Measurements from ENCODE around the gene ABHD16A.

The ABHD16A gene

DNA sequence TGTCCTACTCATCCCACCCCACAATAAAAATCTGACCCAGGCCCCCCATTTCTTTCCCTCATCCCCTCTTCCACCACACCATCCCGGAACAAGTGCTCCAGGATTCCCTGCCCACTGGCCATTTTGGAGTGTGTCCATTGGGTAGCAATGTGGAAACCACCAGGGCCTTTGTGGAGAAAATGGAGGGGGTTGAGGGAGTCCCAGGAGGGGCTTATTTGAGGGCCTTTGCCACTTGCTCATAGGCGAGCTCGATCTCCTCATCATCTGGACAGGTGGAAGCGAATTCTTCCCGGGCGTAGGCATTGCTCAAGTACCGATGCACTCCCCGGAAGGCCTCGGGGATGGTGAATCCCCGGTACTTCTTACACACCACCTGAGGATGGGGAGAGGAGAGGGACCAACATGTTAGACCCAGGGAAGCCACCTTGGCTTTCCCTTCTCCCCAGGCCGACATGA lies 27.5 kb upstream of the ABHD16A start:
- DNase-seq: no peak

DNA sequence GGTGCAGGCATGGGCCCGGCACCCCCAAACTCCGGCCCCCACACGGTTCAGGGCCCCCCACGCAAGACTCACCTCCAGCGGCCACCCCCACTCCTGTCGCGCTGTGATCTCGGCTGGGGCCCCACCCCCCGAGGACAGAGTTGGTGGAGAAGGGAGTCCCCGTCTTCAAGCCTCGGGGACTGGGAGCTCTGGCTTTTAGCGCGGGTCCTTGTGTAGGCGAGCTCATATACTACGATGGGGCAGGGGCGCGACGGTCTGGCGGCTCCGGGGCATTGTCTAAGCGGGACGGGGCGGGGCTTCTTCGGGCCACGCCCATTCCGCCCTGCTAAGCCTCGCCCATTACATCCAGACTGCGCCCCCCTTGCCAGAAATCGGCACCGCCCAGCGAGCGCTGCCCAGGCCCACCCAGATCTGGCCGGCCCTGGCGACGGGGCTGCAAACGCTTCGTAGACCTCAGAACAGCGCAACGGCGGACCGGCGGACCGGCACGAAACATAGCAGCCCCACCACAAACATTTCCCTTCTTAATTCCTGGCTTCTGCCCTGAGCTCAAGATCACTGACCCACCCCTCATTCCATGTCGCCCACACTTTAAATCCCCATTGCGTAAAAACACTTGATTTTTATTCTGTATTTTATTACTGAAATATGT lies 27.0 kb upstream of the ABHD16A start:
- peak; percentile 52 to 57 for DNase-seq

DNA sequence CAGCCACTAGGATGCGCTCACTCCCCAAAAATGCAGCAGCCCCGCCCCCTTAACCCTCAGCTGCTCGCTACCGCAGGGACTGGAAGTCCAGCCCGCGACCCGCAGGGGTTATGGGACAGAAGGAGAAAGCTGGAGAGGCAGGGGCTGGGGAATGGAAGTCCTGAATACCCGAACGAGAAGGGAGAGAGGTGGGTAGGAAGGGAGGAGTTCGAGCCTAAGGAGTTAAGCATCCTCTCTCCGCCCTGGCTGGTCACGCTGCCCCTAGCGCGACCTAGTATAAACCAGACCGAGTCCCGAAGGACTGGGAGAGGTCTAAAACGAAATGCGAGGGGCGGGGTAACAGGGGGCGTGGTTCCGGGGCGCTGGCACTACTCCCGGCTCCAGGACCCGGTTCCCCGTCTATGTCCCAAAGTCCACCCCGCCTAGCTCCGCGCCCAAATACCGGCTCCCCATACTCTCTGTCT lies 26.4 kb upstream of the ABHD16A start:
- DNase-seq: peak; percentile 83

DNA sequence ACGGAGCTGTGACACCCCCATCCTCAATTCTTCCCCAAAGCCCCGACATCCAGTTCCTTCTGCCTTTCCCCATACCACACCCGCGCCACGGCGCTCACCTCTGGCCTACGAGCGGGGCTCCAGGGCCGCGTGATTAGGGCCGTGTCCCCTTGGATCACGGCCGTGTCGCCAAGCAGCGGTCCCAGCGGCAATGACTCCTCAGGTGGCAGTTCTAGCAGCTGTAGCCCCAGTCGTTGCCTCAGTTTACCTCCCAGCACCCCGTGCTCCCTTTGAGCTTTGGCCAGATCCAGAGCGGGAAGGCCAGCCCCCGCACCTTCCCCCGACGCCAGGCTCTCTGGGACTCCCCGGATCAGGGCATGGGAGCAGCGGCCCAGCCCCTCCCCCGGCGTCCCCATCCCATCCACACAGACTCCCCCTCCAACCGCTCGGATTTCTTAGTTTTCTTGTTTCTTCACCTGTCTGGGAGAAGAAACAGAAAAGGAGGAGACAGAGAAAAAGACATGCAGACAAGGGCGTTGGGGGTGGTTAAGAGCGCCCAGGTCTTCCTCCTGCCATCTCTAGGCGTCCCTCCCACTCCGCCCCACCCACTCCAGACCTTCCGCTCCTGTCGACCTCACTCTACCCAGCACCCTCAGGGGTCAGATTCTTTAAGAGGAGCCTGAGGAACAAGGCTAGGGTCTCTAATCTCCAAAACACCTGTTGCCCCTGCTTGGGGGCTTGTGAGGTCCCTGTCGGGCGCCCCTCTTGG lies 25.8 kb upstream of the ABHD16A start, which contains the start of gene DDAH2:
TSS of gene DDAH2 (minus strand) at position 533 of the 748 bp plus-strand sequence. CDS start at position 395, 138 bp downstream.
- DNase-seq: no peak

DNA sequence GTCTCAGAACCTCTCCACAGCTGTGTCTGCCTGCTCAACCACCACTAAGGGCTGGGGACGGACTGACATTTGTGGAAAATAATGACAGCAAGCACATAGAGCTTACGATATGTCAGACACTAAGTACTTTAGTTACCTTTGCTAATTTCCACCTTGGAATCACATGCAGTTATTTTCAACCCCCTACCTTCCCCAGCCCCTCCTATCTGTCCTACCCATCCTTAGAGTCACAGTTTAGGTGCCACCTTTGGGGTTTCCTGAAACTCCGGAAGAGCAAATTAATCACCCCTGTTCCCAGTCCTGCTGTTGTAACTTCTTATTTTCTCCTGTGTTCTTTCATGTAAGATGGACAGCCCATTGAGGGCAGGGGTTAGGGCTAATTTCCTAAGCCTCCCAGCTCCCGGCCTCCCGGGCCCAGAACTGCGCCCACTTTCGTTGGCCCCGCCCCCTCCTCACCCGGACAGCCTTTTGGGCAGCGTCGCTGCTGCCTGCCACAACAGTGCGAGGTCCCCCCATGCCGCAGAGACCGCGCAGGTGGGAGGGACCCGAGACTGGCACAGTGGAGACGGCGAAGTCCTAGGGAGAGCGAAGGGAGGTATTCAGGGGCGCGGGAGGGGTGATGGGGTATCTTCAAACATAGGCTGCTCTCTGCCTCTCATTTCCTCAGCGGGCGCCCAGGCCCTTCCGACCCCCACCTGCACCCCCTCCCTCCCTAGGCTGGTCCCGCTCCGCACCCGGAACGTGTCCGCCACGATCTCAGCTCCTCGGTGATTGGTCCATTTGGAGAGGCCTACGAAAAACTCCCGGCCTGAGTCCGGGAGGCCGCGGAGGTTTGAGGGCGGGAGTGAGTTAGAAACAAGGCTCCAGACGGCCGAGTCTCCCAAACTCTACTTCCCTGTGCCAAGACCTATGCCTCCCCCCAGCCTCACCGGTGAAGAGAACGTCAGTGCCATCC lies 24.9 kb upstream of the ABHD16A start:
- DNase-seq: no peak

DNA sequence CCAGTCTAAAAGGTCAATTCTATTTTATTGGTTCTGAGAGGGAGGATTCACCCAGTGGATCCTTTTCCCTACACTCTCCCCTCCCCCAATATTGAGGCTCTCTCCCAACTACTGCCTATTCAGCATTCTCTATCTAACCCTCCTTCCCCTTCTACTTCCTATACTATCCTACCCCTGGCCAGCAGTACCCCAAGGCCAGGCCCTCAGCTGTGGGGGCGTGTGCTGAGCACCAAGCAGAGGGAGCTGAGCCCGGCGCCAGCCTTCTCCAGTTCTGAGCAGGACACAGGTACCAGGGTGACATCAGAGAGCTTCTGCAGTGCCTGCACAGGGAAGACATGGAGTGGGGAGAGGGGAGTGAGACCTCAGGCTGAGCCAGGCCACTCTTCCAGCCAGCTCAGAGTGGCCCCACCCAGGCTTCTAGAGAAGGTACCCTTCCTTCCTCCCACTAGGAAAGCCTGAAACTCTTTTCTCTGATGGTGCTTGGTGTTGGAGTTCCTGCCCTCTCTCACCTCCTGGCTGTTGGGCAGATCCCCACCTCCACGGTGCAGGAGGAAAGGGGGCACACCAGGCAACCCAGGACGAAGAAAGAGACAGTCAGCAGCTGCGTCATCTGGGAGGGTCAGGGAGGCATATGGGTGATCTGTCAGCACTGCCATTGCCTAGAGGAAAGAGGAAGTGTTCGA lies 24.1 kb upstream of the ABHD16A start:
- DNase-seq: peak in 1 of 2 donors; percentile 11

DNA sequence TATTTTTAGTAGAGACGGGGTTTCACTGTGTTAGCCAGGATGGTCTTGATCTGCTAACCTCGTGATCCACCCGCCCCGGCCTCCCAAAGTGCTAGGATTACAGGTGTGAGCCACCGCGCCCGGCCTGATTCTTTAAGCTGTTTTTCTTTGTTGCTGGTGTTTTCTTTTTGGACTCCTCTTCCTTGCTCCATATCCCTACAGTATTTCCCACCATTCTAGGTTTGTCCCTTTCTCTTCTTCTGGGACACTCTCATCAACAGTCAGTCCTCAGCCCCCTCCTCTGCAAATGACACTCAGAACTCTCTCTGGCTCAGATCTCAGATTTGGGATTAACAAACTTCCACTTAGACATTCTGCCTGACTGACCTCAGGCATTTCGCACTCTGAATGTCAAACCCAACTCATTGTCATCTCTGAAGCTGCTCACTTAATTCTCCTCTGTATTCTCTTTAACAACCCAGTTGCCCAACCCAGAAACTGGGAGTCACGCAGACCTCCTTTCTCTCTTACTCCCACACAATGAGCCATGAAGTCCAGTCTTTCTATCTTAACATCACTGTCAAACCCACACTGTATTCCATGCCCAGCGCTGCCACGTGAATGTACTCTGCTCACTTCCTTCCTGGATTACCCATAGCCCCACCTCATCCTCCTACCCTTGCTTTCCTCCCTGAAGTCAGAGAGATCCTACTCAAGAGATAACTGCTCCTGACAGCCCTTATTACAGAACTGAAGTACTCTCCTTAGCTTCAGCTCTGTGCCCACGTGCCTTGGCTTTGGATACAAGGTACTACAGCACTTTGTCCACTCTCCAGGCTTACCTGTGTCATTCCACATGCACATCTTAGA lies 22.6 kb upstream of the ABHD16A start:
- DNase-seq: no peak

DNA sequence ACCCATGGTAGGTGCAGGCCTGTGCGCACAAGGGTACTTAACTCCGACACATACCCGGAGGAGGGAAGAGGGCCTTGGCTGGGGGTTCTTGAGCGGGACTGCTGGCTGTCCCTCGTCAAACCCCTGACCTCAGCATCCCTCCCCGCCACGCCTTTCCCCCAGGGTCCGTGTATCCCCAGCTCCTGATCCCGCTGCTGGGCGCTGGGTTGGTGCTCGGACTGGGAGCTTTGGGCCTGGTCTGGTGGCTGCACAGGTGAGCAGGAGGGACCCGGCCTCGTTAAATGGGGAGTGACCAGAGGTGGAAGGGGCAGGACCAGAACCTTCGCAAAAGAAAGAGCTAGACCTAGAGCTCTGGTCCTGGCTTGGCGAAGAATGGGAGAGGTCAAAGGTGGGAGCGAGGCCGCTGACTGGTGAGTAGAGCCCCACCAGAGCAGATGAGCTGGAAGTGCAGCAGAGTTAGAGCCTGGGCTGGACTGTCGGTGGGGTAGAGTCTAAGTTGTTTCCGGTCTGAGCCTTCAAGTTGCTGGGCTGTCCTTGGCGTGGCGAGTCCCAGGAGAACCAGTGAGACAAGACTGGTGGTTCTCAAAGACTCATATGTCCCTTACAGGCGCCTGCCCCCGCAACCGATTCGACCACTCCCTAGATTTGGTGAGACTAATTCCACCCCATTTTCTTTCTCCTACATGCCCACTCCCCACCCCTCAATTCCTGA lies 21.0 kb upstream of the ABHD16A start:
- DNase-seq: no peak

DNA sequence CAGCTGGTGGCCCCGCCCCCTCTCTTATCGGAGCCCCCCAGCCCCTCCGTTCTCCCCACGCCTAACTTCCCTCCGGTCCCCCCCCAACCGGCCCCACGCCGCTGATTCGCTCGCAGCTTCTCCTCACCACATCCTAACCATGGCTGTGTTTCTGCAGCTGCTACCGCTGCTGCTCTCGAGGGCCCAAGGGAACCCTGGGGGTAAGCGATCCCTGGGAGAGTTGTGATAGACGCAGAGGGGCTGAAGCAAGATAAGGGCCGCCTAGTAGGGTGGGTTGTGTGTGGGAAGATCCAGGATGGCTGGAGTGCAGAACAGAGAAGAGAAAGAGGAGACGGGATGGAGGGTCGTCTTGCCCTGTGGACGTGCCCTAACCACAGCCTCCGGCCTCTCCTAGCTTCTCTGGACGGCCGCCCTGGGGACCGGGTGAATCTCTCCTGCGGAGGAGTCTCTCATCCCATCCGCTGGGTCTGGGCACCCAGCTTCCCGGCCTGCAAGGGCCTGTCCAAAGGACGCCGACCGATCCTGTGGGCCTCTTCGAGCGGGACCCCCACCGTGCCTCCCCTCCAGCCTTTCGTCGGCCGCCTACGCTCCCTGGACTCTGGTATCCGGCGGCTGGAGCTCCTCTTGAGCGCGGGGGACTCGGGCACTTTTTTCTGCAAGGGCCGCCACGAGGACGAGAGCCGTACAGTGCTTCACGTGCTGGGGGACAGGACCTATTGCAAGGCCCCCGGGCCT lies 20.3 kb upstream of the ABHD16A start, which contains the start of gene MPIG6B:
TSS of gene MPIG6B (plus strand) at position 129 of the 735 bp plus-strand sequence. CDS start at position 140, 11 bp downstream.
- no peak for DNase-seq

DNA sequence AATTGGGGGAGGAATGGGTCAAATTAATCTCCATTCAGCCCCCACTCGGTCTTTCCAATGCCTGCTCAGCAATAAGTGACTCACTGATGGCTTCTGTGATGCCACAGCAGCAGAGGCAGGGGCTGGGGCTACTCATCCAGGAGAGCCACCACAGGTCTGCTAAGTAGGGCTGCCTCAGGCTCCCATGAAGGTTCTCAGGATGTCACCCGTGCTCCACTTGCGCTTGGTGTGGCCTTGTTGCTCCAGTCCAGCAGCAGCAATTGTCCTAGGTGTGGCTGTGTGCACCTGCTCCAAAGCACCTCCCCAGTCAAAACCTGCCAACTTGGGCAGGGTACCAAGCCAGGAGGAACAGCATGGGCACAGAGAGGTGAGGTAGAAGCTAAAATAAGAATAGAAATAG lies 19.0 kb upstream of the ABHD16A start:
- DNase-seq: no peak

DNA sequence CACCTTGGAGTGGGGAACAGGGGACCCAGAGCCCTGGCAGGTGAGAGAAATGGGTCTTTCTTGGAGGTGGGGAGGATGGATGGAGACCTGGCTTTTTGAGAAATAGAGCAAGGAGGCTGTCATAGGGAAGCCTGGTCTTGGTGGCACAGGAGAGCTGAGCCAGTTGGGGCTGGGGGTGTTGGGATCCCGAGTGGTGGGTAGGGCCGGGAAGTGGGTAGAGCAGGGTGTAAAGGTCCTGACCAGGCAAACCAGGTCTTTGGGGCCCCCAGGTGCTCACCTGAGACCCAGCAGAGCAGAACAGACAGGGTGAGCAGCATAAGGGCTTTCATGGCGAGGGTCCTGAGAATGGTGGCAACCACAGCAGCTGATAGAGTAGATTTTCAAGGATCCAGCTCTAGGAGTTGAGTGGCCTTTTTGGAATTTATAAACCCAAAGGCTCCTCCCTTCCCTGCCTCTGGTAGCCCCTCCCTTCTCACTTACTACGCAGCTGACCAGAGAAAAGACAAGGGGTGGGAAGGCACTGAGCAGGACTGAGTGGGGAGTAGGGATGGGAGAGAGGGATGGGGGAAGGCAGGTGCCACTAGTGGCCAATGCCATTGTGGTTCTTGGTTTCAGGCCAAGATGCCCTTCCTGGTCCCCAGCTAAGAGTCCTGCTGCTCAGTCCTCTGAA lies 18.4 kb upstream of the ABHD16A start, which contains the start of gene LY6G6C:
TSS of gene LY6G6C (minus strand) at position 396 of the 670 bp plus-strand sequence. CDS start at position 329, 67 bp downstream.
- DNase-seq: no peak

DNA sequence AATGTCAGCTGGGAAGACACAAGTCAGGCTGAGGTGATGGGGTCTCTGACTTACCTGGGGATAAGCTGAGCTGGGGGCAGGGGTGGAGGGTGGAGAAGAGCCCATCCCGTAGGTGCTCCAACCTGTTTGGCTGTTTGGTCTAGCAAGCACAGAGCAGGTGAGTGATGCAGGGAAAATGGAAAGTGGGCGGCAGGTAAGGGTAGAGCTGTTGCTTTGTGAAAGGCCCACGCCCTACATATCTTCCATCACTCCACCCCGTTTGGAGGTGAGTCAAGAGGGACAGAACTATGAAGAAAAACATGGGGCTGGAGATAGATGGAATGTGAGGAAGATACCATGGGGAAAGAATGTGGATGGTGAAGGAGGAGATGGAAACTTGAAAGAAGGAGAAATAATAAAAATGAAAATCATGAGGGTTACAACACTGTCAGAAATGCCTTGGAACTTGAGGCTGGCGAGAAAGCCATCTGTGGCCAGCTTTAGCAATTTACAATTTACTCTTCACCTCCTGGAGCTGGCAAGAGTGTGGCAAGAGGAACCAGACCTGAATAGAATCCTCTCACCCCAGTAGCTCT lies 17.2 kb upstream of the ABHD16A start:
- no peak for DNase-seq

DNA sequence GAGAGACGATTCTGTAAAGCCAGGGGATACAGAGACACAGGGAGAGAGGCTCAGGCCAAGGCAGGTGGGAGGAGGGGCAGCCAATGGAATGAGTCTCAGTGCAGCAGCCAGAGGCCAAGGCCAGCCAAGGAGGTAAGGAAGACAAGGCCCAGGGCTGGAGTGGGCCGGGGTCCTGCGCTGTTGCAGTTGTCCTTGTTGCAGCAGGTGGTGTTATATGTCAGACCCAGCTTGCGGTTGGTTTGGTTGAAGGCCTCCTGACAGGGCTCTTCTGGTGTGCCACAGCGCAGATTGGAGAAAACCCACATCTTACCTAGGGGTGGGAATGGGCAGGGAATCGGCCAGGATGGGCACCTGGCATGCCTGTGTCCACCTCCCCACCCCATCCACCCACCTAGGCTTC lies 15.9 kb upstream of the ABHD16A start:
- no peak for DNase-seq

DNA sequence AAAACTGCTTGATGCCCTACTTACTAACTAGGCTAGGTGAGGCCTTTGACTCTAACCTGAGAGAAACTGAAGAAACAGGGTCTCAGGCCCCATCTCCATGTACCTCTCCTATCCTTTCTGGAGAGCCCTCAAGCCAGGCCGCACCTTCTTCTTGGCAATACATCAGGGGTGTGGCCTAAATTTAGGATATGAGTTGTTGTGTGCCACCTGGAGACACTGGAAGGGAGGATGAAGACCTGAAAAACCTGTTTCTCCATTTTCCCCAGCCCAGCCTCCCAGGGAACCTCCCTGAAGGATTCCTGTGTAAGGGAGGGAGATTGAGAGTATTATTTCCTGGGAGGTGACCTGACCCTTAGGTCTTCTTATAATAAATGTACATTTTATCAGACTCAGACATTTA lies 15.1 kb upstream of the ABHD16A start:
- DNase-seq: no peak

DNA sequence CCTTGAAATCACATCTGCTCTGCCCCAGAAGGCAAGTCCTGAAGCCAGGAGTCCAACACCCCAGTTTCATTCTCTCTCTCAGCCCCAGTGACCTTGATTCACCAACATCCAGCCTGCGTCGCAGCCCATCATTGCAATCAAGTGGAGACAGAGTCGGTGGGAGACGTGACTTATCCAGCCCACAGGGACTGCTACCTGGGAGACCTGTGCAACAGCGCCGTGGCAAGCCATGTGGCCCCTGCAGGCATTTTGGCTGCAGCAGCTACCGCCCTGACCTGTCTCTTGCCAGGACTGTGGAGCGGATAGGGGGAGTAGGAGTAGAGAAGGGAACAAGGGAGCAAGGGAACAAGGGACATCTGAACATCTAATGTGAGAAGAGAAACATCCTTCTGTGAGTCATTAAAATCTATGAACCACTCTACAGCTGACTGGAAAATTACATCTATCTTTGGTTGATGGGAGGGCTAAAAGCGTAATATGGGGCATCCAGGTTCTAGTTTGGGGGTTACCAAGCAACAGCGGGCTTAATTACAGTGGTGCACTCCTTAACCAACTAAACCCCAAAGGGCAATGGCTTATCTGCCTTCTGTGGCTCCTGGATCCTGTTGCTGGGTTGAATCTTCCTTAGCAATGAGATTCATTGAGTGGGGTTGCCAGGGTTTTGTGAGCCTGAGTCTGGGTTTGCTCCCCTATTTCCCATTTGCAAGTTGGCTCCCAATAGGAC lies 14.5 kb upstream of the ABHD16A start:
- DNase-seq: no peak

DNA sequence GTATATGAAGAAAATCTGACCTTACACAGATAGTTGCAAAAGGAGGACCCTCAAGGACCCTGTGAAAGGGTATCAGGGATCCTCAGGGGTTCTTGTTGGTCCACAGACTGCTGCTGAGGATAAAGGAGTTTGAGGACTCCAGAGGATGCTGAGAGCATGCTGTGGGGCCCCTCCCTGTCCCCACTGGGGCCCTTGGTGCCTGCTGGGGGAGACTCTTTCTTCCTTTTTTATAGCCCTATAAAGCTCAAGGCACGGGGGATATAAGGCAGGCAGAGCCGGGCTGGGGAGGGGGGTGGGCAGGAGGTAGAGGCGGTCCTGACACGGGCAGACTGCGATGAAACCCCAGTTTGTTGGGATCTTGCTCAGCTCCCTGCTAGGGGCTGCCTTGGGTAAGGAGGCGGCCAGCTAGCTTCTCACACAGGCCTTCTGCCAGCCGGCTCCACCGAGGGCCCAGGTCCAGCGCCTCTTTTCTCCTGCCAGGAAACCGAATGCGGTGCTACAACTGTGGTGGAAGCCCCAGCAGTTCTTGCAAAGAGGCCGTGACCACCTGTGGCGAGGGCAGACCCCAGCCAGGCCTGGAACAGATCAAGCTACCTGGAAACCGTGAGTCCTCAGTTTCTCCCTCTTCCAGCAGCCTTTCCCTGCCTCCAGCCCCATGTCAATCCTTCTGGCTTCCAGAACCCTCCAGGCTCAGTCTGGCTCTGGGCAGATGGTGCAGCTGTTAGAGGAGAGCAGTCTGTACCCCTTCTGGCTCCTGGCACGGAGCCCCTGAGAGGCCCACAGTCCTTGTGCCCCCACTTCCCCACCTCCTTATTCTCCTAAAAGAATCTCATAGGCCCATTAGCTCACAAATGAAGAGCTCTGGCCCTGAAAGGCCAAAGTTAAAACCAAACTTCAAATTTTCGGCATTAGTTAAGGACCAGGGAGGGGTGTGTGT lies 12.2 kb upstream of the ABHD16A start, which contains the start of gene LY6G6D:
TSS of gene LY6G6D (plus strand) at position 327 of the 937 bp plus-strand sequence. CDS start at position 335, 8 bp downstream.
- no peak for DNase-seq
